Upper lobe of right lung (tissue), 1 donor: ENCODE results near the gene GATD1. TPM values are rescaled to one million over a fixed set of nuclear protein-coding genes. Genes with fewer than 3 reads are reported as not detected.

Experiments used
- ATAC-seq: fragments of 200-7000 bp; cut with Tn5 transposase; one replicate; pipeline ENCODE4 v1.9.1; 2020; ENCODE audit warnings: mild to moderate bottlenecking, moderate library complexity
- DNase-seq: peaks from one replicate; pipeline ENCODE4 v3.0.0-alpha.2; 2020
- H3K27ac ChIP-seq: fragments of 200-600 bp; one replicate; pipeline ENCODE4 v1.8.0; 2022
- H3K27me3 ChIP-seq: fragments of 200-600 bp; one replicate; pipeline ENCODE4 v1.8.0; 2022; ENCODE audit warnings: mild to moderate bottlenecking
- H3K36me3 ChIP-seq: fragments of 200-600 bp; one replicate; pipeline ENCODE4 v1.8.0; 2022
- H3K4me1 ChIP-seq: fragments of 200-600 bp; one replicate; pipeline ENCODE4 v1.8.0; 2022
- H3K4me3 ChIP-seq: fragments of 200-600 bp; one replicate; pipeline ENCODE4 v1.8.0; 2022; ENCODE audit warnings: mild to moderate bottlenecking
- H3K9me3 ChIP-seq: fragments of 200-600 bp; one replicate; pipeline ENCODE4 v1.8.0; 2022
- CTCF ChIP-seq: fragments of 200-600 bp; IDR thresholded peaks from one replicate; pipeline ENCODE4 v1.8.0; 2022; ENCODE audit warnings: antibody characterized with exemption
- intact Hi-C: fragments of 100-400 bp; cut with DNase I; formaldehyde crosslinking; loops from one replicate; pipeline ENCODE4 v1.11.0; 2022
- long read RNA-seq: library from polyadenylated mRNA; unstranded; transcript quantifications from one replicate; pipeline ENCODE4 v2.0.0, GENCODE V29; 2021
- total RNA-seq: library from RNA; stranded (reverse); fragmentation: NEBNext Ultra II Directional; extraction: Animal tissue kit (Norgen Biotek cat#: 25700); gene quantifications from one replicate; pipeline ENCODE4 v1.2.1, GENCODE V29; 2021
- donor health status: DM: no; HTN: yes; CAD: no; lungs with severe emphysema.

GATD1 gene
- total RNA-seq = 62.5 TPM
- long read RNA-seq, full-length matches to known transcripts = 1 of 3 reads
- long read RNA-seq, partial matches to known transcripts = 0 of 3 reads
- long read RNA-seq, other reads (novel, unspliced or antisense) = 2 of 3 reads

DNA sequence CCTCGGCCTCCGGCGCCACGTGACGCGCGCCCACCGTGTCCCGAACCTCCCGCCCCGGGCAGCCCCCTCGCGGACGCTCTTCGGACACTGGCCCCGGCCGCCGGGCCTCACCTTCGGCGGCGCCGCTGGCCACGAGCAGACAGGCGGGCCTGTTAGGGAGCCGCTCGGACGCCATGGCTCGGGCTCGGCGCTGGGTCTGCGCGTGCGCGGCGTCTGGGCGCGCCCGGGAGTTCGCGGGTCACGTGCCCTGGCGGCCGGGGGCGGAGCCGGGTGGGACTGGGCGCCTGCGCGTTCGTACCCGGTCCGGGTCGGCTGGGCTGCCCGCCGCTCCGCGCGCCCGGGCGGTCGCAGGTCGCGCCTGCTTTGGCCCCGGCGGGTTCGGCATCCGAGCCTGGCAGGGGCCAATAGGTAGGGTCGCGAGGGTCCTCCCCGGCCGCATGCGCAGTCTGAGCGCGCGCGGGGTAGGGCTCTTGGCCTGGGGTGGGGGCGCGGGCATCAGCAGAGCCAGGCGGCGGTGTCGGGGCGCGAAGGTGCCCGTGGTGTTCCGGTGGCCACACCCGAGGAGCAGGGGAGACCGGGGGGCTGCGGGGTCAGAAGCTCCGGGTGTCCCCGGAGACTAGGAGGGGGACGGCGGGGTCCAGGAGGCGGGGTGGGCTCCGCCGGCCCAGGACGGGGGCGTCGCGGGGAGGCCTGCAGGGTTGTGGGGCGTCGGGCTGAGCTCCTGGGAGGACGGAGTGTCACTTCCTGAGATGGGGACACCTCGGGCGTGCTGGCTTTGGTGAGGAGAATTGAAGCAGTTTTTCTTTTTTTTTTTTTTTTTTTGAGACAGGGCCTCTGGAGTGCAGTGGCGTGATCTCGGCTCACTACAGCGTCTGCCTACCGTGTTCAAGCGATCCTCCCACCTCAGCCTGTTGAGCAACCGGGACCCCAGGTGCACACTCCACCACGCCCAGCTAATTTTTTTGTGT lies at the start of gene GATD1:
Gene GATD1, minus strand, starts transcription at position 200 of the 968 bp plus-strand sequence. Its CDS starts 25 bp downstream, at position 175.
- Histone ChIP-seq H3K27ac (peak within 1 kb of the TSS; percentile 84), H3K9me3 (no peaks in the 10 kb centered on the region), H3K4me1 (peaks cover 23% of the 10 kb centered on the region), H3K27me3 (no peaks in the 10 kb centered on the region), H3K4me3 (peak within 1 kb of the TSS; percentile 81), H3K36me3 (peaks cover 13% of the 10 kb centered on the region)
- ATAC-seq = peak; percentile 92
- DNase-seq = peak; percentile 97
- intact Hi-C loops = no loop called here
- no peak for TF ChIP-seq CTCF

GRCh38 chr11:826836-827145 lies 49.5 kb upstream of the GATD1 start:
- peaks cover 9% of the 10 kb centered on the region for H3K27me3 ChIP-seq
- peak overlapping the region; percentile 54 for H3K4me3 ChIP-seq
- peaks cover 34% of the 10 kb centered on the region for H3K36me3 ChIP-seq
- intact Hi-C loops = no loop called here
- DNase-seq (no peak), ATAC-seq (no peak)
- H3K4me1 ChIP-seq = peaks cover 65% of the 10 kb centered on the region
- H3K9me3 ChIP-seq = no peaks in the 10 kb centered on the region
- peak overlapping the region; percentile 78 for H3K27ac ChIP-seq
- no peak for TF ChIP-seq CTCF

- intact Hi-C loops = no loop called here
- no peaks in the 10 kb centered on the region for H3K9me3 ChIP-seq
- H3K27me3 ChIP-seq = peaks cover 9% of the 10 kb centered on the region
- H3K4me3 ChIP-seq = peak overlapping the region; percentile 54
- peak overlapping the region; percentile 78 for H3K27ac ChIP-seq
- H3K4me1 ChIP-seq = peaks cover 68% of the 10 kb centered on the region
- H3K36me3 ChIP-seq = peaks cover 34% of the 10 kb centered on the region
- ATAC-seq = no peak
- TF ChIP-seq CTCF = no peak
- no peak for DNase-seq
These were observed 48.9 kb upstream of the GATD1 start for GRCh38 chr11:826227-826621.

DNA sequence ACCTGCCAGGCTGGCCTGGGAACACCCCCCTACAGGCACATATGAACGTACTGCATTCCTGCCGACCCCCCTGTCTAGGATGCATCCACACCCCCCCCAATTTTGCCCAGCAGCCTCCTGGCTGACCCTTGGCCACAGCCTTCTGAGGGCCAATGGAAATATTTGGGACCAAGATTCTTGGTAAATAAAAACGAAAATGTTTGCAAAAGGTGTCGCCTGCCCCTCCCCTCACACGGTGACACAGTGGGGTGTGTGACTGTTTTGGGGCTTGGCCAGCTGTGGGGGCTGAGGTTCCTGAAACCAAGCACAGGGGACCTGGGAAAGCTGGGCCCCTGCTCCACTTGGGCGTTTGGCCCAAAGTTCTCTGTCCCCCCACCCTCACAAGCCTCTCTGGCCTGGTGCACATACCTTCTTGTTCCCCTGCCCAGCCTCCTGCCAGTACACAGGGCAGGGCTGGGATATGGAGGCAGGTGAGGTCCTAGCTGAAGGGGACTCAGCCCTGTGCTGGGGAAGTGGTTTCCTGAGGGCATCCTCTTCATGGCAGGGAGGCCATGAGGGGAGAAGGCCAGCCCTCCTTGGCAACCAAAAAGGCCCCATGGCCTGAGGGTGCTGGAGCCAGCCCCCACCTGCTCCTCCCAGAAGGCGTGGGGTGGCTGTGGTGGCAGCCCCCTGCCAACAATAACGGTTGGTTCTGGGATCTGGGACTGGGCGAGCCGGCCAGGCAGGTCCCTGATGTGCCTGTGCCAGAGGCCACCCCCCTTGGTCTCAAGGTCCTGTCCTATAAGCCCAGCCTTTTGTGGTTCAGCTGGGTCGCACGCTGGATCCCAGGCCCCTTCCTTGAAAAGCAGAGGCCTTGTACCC lies 48.3 kb upstream of the GATD1 start:
- Histone ChIP-seq H3K36me3 (peaks cover 34% of the 10 kb centered on the region), H3K4me1 (peaks cover 68% of the 10 kb centered on the region), H3K4me3 (no peak overlapping the region), H3K27me3 (peaks cover 3% of the 10 kb centered on the region), H3K27ac (peak overlapping the region; percentile 78), H3K9me3 (no peaks in the 10 kb centered on the region)
- TF ChIP-seq CTCF = no peak
- no peak for ATAC-seq
- DNase-seq = no peak
- intact Hi-C loops = no loop called here

GRCh38 chr11:824942-825341 lies 47.7 kb upstream of the GATD1 start:
- Histone ChIP-seq H3K27me3 (no peaks in the 10 kb centered on the region), H3K4me3 (no peak overlapping the region), H3K4me1 (peaks cover 65% of the 10 kb centered on the region), H3K36me3 (peaks cover 34% of the 10 kb centered on the region), H3K9me3 (no peaks in the 10 kb centered on the region), H3K27ac (no peak overlapping the region)
- ATAC-seq = no peak
- no peak for DNase-seq
- intact Hi-C loops = no loop called here
- no peak for TF ChIP-seq CTCF
